CD8-positive, alpha-beta memory T cell (primary cell): ENCODE data around the gene WDPCP. TPM values are rescaled to one million over a fixed set of nuclear protein-coding genes. Genes with fewer than 3 reads are reported as not detected.
A peak's percentile ranks its signal among the peaks of the same experiment; 100 is the strongest.
"Not testable (repeated sequence)": the region's sequence is repeated elsewhere in the genome, so short reads cannot be mapped to it uniquely, and the experiment has no call there.

Source experiments
- CTCF ChIA-PET: fragments of 350-600 bp; sonication (Branson Sonifier 250); formaldehyde crosslinking; loops from one replicate; lab custom pipeline; 2021; ENCODE audit warnings: antibody characterized with exemption; lab: Charles Lee
- POLR2A ChIA-PET: fragments of 350-600 bp; sonication (Branson Sonifier 250); formaldehyde crosslinking; loops from one replicate; lab custom pipeline; 2021; ENCODE audit warnings: antibody characterized with exemption; lab: Charles Lee
- DNase-seq, 5 donors: peaks; one replicate each; pipeline versions ENCODE4 v3.0.0 to v3.0.0-alpha.2; 2020 to 2022; ENCODE audit warnings: mixed read lengths in 1 of 5
- H3K27ac ChIP-seq: one replicate; pipeline ENCODE4 v1.7.0; 2013; ENCODE audit warnings: low read depth, mild to moderate bottlenecking, low read length, moderate library complexity
- H3K27me3 ChIP-seq: 2 replicates; pipeline ENCODE4 v1.7.0; 2013; ENCODE audit warnings: low read length, mild to moderate bottlenecking; ENCODE audit not compliant: insufficient read depth, poor library complexity, severe bottlenecking
- H3K36me3 ChIP-seq: 2 replicates; pipeline ENCODE4 v1.7.0; 2013; ENCODE audit warnings: mild to moderate bottlenecking, low read length, moderate library complexity; ENCODE audit not compliant: insufficient read depth
- H3K4me1 ChIP-seq: 2 replicates; pipeline ENCODE4 v1.7.0; 2013; ENCODE audit warnings: mild to moderate bottlenecking, low read length, moderate library complexity; ENCODE audit not compliant: insufficient read depth
- H3K4me3 ChIP-seq: 2 replicates; pipeline ENCODE4 v1.7.0; 2013; ENCODE audit warnings: mild to moderate bottlenecking, low read length
- H3K9me3 ChIP-seq: 2 replicates; pipeline ENCODE4 v1.7.0; 2013; ENCODE audit warnings: mild to moderate bottlenecking, low read length
- H3K27ac Mint-ChIP-seq, 8 donors: one replicate each; pipeline ENCODE4 v1.8.0; 2020 to 2021; ENCODE audit warnings: mixed read lengths in 8 of 8, mild to moderate bottlenecking in 6 of 8, inconsistent platforms in 3 of 8, moderate library complexity in 3 of 8
- H3K27me3 Mint-ChIP-seq, 2 donors: one replicate each; pipeline ENCODE4 v1.8.0; 2020 to 2021; ENCODE audit warnings: mixed read lengths in 2 of 2, mild to moderate bottlenecking in 1 of 2, moderate library complexity in 1 of 2
- H3K36me3 Mint-ChIP-seq, 3 donors: one replicate each; pipeline ENCODE4 v1.8.0; 2020 to 2021; ENCODE audit warnings: mixed read lengths in 3 of 3, inconsistent platforms in 1 of 3, mild to moderate bottlenecking in 1 of 3
- H3K4me1 Mint-ChIP-seq, 3 donors: one replicate each; pipeline ENCODE4 v1.8.0; 2020 to 2021; ENCODE audit warnings: mixed read lengths in 3 of 3, inconsistent platforms in 1 of 3, mild to moderate bottlenecking in 1 of 3
- H3K4me3 Mint-ChIP-seq, 7 donors: one replicate each; pipeline ENCODE4 v1.8.0; 2020 to 2021; ENCODE audit warnings: mixed read lengths in 7 of 7, mild to moderate bottlenecking in 6 of 7, moderate library complexity in 4 of 7, inconsistent platforms in 2 of 7
- H3K9me3 Mint-ChIP-seq, 5 donors: one replicate each; pipeline ENCODE4 v1.8.0; 2020 to 2022; ENCODE audit warnings: mixed read lengths in 5 of 5, mild to moderate bottlenecking in 3 of 5, moderate library complexity in 2 of 5, inconsistent platforms in 1 of 5
- polyA plus RNA-seq: library from polyadenylated mRNA; unstranded; fragments of 300-500 nt; fragmentation: Illumina TruSeq; gene quantifications from one replicate; pipeline ENCODE4 v1.2.3, GENCODE V29; 2021
- total RNA-seq, 2 experiments: library from RNA; stranded (reverse); gene quantifications; one replicate each; pipeline ENCODE4 v1.2.3, GENCODE V29; 2021

WDPCP gene
- total and polyA plus RNA-seq, 3 experiments from 2014 or later, result 5.9 to 7.9 (median 7.2) TPM

DNA sequence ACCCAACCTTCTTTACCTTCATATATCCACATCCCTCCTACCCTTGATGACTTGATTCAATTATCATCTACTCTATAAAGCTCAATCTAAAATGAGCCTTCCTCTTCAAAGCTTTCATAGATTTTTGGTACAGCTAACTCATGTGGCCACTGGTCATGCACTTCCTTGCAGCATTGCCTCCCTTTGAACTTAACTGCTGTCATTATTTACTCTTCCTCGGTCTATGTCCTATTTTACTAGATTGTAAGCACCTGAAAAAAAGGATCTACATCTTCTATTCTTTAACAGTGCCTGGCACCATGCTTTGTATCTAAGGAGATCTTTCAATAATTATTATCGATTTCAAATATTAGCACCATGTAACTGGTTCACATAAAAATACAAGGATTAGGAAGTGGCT lies 31.1 kb upstream of the WDPCP start:
- Mint-ChIP-seq H3K9me3 (peaks cover 0 to 2% (median 0%) of the 10 kb centered on the region in 5 donors), H3K27ac (peak overlapping the region in 1 of 8 donors; percentile 23), H3K4me1 (no peaks in the 10 kb centered on the region), H3K4me3 (no peak overlapping the region), H3K36me3 (no peaks in the 10 kb centered on the region), H3K27me3 (peaks cover 17 to 48% of the 10 kb centered on the region in 2 donors)
- H3K4me3 ChIP-seq, result no peak overlapping the region
- ChIA-PET CTCF (no interaction called here), POLR2A (no interaction called here)
- no peak overlapping the region for H3K27ac ChIP-seq
- H3K27me3 ChIP-seq, result no peaks in the 10 kb centered on the region
- DNase-seq, result no peak
- no peaks in the 10 kb centered on the region for H3K4me1 ChIP-seq
- H3K36me3 ChIP-seq, result no peaks in the 10 kb centered on the region
- H3K9me3 ChIP-seq, result no peaks in the 10 kb centered on the region

- Mint-ChIP-seq H3K27ac (no peak overlapping the region), H3K27me3 (peaks cover 20 to 41% of the 10 kb centered on the region in 2 donors), H3K36me3 (no peaks in the 10 kb centered on the region), H3K4me3 (no peak overlapping the region), H3K4me1 (no peaks in the 10 kb centered on the region), H3K9me3 (peaks cover 0 to 2% (median 0%) of the 10 kb centered on the region in 5 donors)
- ChIA-PET CTCF (no interaction called here), POLR2A (no interaction called here)
- Histone ChIP-seq H3K36me3 (no peaks in the 10 kb centered on the region), H3K9me3 (no peaks in the 10 kb centered on the region), H3K27me3 (no peaks in the 10 kb centered on the region), H3K4me3 (no peak overlapping the region), H3K4me1 (no peaks in the 10 kb centered on the region), H3K27ac (no peak overlapping the region)
- DNase-seq, result no peak
These were observed 29.1 kb upstream of the WDPCP start for GRCh38 chr2:63617366-63617765.

- DNase-seq, result no peak
- Histone ChIP-seq H3K4me3 (no peak overlapping the region), H3K27ac (no peak overlapping the region), H3K27me3 (no peaks in the 10 kb centered on the region), H3K36me3 (no peaks in the 10 kb centered on the region), H3K9me3 (no peaks in the 10 kb centered on the region), H3K4me1 (no peaks in the 10 kb centered on the region)
- H3K9me3 Mint-ChIP-seq, result peaks cover 0 to 2% (median 0%) of the 10 kb centered on the region in 5 donors
- no peaks in the 10 kb centered on the region for H3K36me3 Mint-ChIP-seq
- CTCF ChIA-PET, result no interaction called here
- no peak overlapping the region for H3K27ac Mint-ChIP-seq
- H3K27me3 Mint-ChIP-seq, result peaks cover 10 to 31% of the 10 kb centered on the region in 2 donors
- no peak overlapping the region for H3K4me3 Mint-ChIP-seq
- no peaks in the 10 kb centered on the region for H3K4me1 Mint-ChIP-seq
- POLR2A ChIA-PET, result no interaction called here
These were observed 27.0 kb upstream of the WDPCP start for GRCh38 chr2:63614983-63615945.

GRCh38 chr2:63614448-63614968 lies 26.2 kb upstream of the WDPCP start:
- CTCF ChIA-PET, result no interaction called here
- no peak for DNase-seq
- no peaks in the 10 kb centered on the region for H3K27me3 ChIP-seq
- H3K9me3 ChIP-seq, result no peaks in the 10 kb centered on the region
- H3K4me3 Mint-ChIP-seq, result no peak overlapping the region
- peaks cover 10 to 29% of the 10 kb centered on the region in 2 donors for H3K27me3 Mint-ChIP-seq
- H3K4me3 ChIP-seq, result no peak overlapping the region
- H3K4me1 ChIP-seq, result no peaks in the 10 kb centered on the region
- peaks cover 0 to 2% (median 0%) of the 10 kb centered on the region in 5 donors for H3K9me3 Mint-ChIP-seq
- no peaks in the 10 kb centered on the region for H3K36me3 Mint-ChIP-seq
- H3K36me3 ChIP-seq, result no peaks in the 10 kb centered on the region
- H3K27ac ChIP-seq, result no peak overlapping the region
- no peaks in the 10 kb centered on the region for H3K4me1 Mint-ChIP-seq
- no peak overlapping the region for H3K27ac Mint-ChIP-seq
- POLR2A ChIA-PET, result no interaction called here

- no peaks in the 10 kb centered on the region for H3K9me3 ChIP-seq
- no peak overlapping the region for H3K4me3 ChIP-seq
- H3K27me3 Mint-ChIP-seq, result peaks cover 10 to 21% of the 10 kb centered on the region in 2 donors
- H3K36me3 Mint-ChIP-seq, result no peaks in the 10 kb centered on the region
- H3K9me3 Mint-ChIP-seq, result peaks cover 0 to 2% (median 0%) of the 10 kb centered on the region in 5 donors
- ChIA-PET POLR2A (no interaction called here), CTCF (no interaction called here)
- no peak overlapping the region for H3K4me3 Mint-ChIP-seq
- no peaks in the 10 kb centered on the region for H3K27me3 ChIP-seq
- H3K4me1 Mint-ChIP-seq, result no peaks in the 10 kb centered on the region
- H3K4me1 ChIP-seq, result no peaks in the 10 kb centered on the region
- no peak overlapping the region for H3K27ac ChIP-seq
- H3K27ac Mint-ChIP-seq, result no peak overlapping the region
- DNase-seq, result no peak
- no peaks in the 10 kb centered on the region for H3K36me3 ChIP-seq
These were observed 25.2 kb upstream of the WDPCP start for GRCh38 chr2:63613391-63613901.

DNA sequence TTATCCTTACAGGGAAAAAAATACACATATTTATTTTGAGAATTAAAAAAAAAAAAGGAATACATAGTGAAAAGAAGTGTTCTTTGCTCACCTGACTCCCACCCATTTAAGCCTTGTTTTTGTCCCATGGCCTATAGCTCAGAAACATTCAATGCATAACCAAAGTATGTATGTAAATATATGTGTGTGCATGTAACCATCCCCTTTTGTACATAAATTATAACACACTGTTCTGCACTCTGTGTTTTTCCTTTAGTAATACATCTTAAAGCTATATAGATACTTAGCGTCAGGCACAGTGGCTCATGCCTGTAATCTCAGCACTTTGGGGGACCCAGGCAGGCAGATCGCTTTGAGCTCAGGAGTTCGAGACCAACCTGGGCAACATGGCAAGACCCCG lies 22.2 kb upstream of the WDPCP start:
- Histone ChIP-seq H3K9me3 (no peaks in the 10 kb centered on the region), H3K36me3 (peaks cover 8% of the 10 kb centered on the region), H3K27me3 (no peaks in the 10 kb centered on the region), H3K4me1 (no peaks in the 10 kb centered on the region), H3K27ac (no peak overlapping the region), H3K4me3 (no peak overlapping the region)
- Mint-ChIP-seq H3K9me3 (no peaks in the 10 kb centered on the region), H3K36me3 (peaks cover 0 to 21% (median 4%) of the 10 kb centered on the region in 3 donors), H3K27me3 (peaks cover 8 to 11% of the 10 kb centered on the region in 2 donors), H3K4me1 (no peaks in the 10 kb centered on the region), H3K4me3 (no peak overlapping the region), H3K27ac (no peak overlapping the region)
- POLR2A ChIA-PET, result no interaction called here
- CTCF ChIA-PET, result interaction anchor here (0.8 to 1.4 kb wide), 2 partner anchors 10 to 14 kb away, joined by 3 read pairs; no protein-coding TSS in a partner anchor
- DNase-seq, result no peak

DNA sequence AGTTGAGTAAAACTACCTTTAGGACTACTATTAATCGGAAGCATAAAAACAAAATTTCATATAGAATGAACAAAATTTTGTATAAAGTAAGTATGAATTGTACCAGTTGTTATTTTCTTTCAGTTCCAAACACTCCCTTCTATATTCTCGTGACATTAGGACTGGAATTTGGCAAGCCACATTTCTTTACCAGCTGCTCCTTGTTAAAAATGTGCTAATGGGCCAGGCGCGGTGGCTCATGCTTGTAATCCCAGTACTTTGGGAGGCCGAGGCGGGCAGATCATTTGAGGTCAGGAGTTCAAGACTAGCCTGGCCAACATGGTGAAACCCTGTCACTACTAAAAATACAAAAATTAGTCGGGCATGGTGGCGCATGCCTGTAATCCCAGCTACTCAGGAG lies 20.6 kb upstream of the WDPCP start:
- H3K9me3 ChIP-seq, H3K4me3 Mint-ChIP-seq, H3K4me3 ChIP-seq, CTCF ChIA-PET, H3K9me3 Mint-ChIP-seq, POLR2A ChIA-PET, H3K27ac Mint-ChIP-seq, DNase-seq, H3K27me3 ChIP-seq, H3K4me1 ChIP-seq, H3K4me1 Mint-ChIP-seq, H3K27ac ChIP-seq, H3K27me3 Mint-ChIP-seq: not testable (repeated sequence)
- H3K36me3 Mint-ChIP-seq, result peaks cover 4 to 35% (median 9%) of the 10 kb centered on the region in 3 donors
- peaks cover 21% of the 10 kb centered on the region for H3K36me3 ChIP-seq

GRCh38 chr2:63604666-63605065 lies 16.4 kb upstream of the WDPCP start:
- H3K27me3 ChIP-seq, result no peaks in the 10 kb centered on the region
- H3K9me3 ChIP-seq, result no peaks in the 10 kb centered on the region
- Mint-ChIP-seq H3K27me3 (no peaks in the 10 kb centered on the region), H3K9me3 (no peaks in the 10 kb centered on the region), H3K27ac (no peak overlapping the region), H3K4me3 (no peak overlapping the region), H3K4me1 (peaks cover 0 to 11% (median 2%) of the 10 kb centered on the region in 3 donors), H3K36me3 (peaks cover 8 to 70% (median 19%) of the 10 kb centered on the region in 3 donors)
- DNase-seq, result no peak
- peaks cover 27% of the 10 kb centered on the region for H3K36me3 ChIP-seq
- POLR2A ChIA-PET, result no interaction called here
- CTCF ChIA-PET, result no interaction called here
- H3K4me3 ChIP-seq, result no peak overlapping the region
- H3K27ac ChIP-seq, result no peak overlapping the region
- H3K4me1 ChIP-seq, result no peaks in the 10 kb centered on the region
